GM21390 (cell line): ENCODE data around the gene RAD9A.
"Not testable (repeated sequence)": the region's sequence is repeated elsewhere in the genome, so short reads cannot be mapped to it uniquely, and the experiment has no call there.

Experiments
- ATAC-seq: cut with Tn5 transposase; IDR thresholded peaks from one replicate; pipeline ENCODE4 v1.9.1; 2021; ENCODE audit not compliant: unreplicated experiment

Gene RAD9A

GRCh38 chr11:67422891-67423290, 31.1 kb downstream of the RAD9A start:
- no peak for ATAC-seq

- ATAC-seq: no peak
Measured at GRCh38 chr11:67423466-67423865, 31.7 kb downstream of the RAD9A start.

- no peak for ATAC-seq
Measured at GRCh38 chr11:67423891-67424613, 32.3 kb downstream of the RAD9A start.

- not testable (repeated sequence) for ATAC-seq
Measured at GRCh38 chr11:67427364-67427859, 35.6 kb downstream of the RAD9A start.

GRCh38 chr11:67428052-67429001, 36.5 kb downstream of the RAD9A start, which contains the start of gene RPS6KB2:
TSS of gene RPS6KB2 (plus strand) at chr11:67428494. CDS start at chr11:67428546, 52 bp downstream.
- ATAC-seq: peak; percentile 82

GRCh38 chr11:67429038-67429668, 37.4 kb downstream of the RAD9A start:
- ATAC-seq: no peak

- no peak for ATAC-seq
Measured at GRCh38 chr11:67429722-67430121, 37.9 kb downstream of the RAD9A start.

- no peak for ATAC-seq
Measured at GRCh38 chr11:67431346-67432249, 39.8 kb downstream of the RAD9A start.

GRCh38 chr11:67432655-67433349, 41.0 kb downstream of the RAD9A start:
- no peak for ATAC-seq

- no peak for ATAC-seq
Measured at GRCh38 chr11:67433536-67434394, 42.0 kb downstream of the RAD9A start.

- ATAC-seq: no peak
Measured at GRCh38 chr11:67434395-67434881, 42.7 kb downstream of the RAD9A start.

- ATAC-seq: no peak
Measured at GRCh38 chr11:67435031-67435726, 43.4 kb downstream of the RAD9A start.

GRCh38 chr11:67435727-67436458, 44.1 kb downstream of the RAD9A start:
- ATAC-seq: no peak

GRCh38 chr11:67436459-67437081, 44.8 kb downstream of the RAD9A start:
- no peak for ATAC-seq

GRCh38 chr11:67437082-67437808, 45.5 kb downstream of the RAD9A start, which contains the start of gene PTPRCAP:
TSS of gene PTPRCAP (minus strand) at chr11:67437682. CDS start at chr11:67437619, 63 bp downstream.
- ATAC-seq: no peak

GRCh38 chr11:67437809-67438157, 46.0 kb downstream of the RAD9A start:
- no peak for ATAC-seq
